Fibroblast of the conjunctiva (primary cell): ENCODE results near the gene HAUS2.
"Not testable (repeated sequence)": the region's sequence is repeated elsewhere in the genome, so short reads cannot be mapped to it uniquely, and the experiment has no call there.

Experiments used
- DNase-seq: peaks from one replicate; pipeline ENCODE4 v3.0.0-alpha.2; 2010; ENCODE audit warnings: low read depth

HAUS2 gene

DNA sequence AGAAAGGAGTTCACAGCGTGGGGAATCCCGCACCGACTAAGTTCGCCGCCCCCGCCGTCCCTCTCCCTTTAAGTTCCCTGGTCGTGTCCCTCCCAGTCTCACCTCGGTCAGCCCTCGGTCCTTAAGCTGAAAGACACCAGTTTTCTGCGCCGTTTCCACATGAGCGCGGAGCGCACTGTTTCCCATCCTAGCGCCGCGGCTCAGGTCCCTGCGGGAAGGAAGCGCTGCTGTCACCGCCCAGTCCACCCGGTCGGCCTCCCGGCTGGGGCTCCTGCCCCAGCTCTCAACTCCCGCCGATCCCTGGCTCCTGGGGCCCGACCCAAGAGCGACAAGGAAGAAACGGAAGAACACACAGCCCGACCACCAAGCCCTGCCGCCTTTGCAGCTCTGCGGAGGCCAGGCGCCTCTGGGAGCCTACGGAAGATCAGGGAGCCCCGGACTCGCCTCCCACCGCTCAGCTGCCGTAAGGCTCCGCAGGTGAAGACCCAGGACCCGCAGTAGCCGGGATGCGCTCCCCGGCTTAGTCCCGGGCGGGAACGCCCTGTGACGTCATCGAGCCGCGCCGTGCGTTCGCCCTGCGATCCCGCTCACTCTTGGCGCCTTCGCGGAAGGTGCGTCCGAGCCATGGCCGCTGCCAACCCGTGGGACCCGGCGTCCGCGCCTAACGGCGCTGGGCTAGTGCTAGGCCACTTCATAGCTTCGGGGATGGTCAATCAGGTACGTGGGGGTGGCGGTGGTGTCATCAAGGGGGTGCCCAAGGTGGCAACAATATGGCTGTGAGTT, at the start of gene HAUS2, which contains the start of gene LRRC57:
TSS of gene HAUS2 (plus strand) at position 590 of the 783 bp plus-strand sequence. CDS start at position 625, 35 bp downstream.
TSS of gene LRRC57 (minus strand) at position 545 of the 783 bp plus-strand sequence. CDS start at position 186, 359 bp downstream.
- DNase-seq: peak; percentile 50

DNA sequence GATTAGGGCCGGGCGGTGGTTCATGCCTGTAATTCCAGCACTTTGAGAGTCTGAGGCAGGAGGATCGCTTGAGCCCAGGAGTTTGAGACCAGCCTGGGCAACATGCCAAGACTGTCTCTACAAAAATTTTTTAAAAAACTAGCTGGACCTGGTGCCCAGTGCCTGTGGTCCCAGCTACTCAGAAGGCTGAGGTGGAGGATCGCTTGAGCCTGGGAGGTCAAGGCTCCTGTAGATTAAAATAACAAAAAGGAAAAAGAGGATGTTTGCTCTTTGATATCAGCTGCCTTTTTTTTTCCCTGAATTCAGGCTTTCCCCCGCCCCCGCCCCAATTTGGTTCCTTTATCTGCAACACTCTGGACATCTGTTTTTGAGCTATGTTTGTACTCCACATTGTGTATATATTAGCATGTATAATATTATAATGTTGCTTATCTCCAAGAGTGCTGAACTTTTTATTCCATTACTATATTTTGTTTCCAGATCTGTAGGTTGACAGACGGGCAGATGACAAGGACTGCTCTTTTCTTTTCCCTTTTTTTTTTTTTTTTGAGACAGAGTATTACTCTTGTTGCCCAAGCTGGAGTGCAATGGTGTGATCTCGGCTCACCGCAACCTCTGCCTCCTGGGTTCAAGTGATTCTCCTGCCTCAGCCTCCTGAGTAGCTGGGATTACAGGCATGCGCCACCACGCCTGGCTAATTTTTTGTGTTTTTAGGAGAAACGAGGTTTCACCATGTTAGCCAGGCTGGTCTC, 48.6 kb upstream of the HAUS2 start:
- no peak for DNase-seq

DNA sequence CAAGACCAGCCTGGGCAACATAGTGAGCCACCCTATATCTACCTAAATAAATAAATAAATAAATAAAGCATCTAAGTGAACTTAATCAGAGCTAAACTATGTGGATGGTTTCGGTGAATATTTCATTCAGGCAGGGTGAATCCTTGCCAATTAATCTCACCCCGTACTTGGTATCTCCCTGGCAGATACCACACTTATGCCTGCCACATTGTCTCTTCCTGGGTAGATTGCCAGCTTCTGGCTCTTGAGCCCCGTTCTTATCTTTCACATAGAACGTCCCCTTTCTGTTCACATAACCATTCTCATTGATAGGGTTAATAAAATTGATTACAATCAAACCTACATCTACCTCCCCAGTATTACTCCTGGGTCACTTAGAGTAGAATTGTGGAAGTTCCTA, 46.2 kb upstream of the HAUS2 start:
- no peak for DNase-seq

DNA sequence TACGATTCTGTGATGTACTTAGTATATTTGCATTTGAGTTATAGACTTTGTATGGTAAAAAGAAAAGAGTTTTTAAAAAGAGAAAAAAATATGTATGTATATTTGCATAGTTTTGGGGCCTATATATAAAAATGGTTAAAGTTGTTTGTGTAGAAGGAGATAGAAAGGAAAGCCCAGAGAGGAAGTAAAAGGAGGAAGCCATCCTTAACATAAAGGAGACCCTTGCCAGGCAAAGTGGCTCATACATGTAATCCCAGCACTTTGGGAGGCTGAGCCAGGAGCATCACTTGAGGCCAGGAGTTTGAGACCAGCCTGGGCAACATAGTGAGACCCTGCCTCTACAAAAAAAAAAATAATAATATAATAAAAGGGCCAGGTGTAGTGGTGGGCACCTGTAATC, 44.8 kb upstream of the HAUS2 start:
- no peak for DNase-seq

DNA sequence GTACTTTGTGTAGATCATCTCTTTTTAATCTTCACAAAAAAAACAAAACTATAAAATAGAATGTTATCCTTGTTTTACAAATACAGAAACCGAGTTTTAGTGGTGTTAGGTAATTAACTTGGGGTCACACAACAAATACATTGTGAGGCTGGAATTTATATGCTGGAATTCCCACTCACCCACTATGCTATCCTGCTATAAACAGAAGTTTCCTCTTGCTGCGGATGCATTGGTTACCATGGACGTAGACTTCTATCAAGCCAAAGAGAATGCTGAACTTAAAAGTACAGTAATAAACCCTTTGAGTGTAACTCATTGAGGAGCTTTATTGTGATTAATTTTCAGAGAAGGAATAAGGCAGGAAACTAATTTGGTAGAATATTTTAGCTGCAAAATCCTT, 44.0 kb upstream of the HAUS2 start:
- no peak for DNase-seq

DNA sequence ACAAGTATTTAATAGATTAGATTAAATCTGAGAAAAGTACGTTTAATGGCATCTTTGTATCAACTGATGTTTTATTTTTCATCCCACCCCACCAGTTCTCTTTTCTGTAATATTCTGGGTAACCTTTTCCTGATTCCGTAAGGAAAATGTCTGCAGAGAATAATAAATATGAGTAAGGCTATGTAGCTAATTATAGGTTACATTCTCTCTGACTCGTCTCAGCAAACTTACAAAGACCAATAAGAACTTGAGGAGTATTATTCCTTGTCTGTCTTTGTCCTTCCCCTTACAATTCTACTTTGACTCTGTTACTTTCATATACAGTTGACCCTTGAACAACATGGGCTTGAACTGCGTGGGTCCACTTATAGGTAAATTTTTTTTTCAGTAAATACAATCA, 41.1 kb upstream of the HAUS2 start:
- DNase-seq: no peak

DNA sequence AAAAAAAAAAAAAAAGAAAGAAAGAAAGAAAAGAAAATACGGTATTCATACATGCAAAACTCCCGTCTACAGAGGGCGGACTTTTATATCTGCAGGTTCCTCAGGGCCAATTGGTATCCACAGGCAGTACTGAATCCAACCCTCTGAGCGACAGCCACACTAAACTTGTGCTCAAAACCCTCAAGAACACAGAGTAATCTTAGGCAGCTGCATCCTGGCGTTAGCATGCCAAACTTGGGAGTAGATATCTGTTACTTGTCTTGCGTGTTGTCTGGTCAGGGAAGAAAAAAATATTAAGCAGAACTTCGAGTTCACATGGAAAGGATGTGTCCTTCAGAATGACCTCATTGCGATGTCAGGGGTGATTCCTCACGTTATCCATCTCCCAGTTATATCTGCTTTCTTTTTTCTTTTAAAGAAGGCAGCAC, 40.4 kb upstream of the HAUS2 start:
- DNase-seq: no peak

DNA sequence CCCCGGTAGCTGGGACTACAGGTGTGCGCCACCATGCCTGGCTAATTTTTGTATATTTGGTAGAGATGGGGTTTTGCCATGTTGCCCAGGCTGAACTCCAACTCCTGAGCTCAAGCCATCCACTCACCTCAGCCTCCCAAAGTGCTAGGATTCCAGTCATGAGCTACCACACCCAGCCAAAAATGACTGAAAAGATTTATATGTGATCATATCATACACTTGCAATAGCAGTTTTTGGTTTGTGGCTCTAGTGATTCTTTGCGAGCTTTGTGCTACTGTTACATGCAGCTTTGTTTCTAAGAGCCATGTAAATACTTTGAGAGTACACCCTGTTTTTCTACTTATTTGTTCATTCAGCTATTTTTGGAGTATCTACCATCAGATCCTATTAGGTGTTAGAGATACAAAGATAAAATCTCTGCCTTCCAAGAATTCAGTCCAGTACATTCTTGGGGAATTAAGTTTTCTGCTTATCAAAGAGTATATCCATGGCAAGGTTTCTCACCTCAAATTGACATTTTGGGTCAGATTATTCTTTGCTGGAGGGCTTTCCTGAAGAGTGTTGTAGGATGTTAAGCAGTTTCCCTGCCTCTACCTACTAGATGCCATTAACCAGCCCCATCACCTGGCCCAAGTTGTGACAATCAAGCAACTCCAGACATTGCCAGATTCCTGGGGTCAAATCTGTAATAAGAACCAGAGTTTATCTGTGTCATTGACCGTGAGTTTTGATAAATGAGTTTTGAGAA, 38.2 kb upstream of the HAUS2 start:
- DNase-seq: no peak

DNA sequence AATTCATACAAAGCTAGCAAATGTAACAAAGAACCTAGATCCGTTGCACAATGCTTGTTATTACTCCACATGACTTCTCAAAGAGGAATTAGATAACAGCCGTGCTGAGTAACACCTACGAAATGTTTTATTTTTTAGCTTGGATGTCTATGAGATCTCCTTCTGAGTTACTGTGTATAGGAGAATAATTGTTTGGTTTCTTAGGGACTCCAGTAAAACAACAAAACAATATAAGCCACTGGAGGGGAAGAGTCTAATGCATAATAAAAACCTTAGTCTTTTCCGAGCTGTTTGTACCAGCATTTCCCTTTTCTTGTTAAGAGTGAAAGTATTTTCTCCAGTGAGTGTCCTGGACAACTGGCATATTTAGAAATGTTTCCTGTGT, 37.6 kb upstream of the HAUS2 start:
- no peak for DNase-seq

DNA sequence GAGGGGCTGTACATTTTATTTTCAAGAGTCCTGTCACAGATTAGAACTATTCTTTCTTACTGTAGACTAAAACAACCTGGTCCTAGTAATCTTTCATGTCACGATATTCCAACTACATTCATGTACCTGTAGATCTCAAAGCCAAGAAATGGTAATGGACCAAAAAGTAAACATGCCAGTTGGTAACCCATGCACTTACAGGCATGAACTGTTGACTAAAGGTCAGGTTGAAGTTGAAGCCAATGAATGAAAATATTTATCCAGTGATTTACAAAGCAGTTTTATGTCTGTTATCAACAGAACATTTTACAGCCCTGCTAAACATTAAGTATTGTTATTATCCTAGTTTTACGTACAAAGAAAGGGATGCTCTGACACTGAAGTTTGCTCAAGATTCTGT, 25.3 kb upstream of the HAUS2 start:
- DNase-seq: no peak

DNA sequence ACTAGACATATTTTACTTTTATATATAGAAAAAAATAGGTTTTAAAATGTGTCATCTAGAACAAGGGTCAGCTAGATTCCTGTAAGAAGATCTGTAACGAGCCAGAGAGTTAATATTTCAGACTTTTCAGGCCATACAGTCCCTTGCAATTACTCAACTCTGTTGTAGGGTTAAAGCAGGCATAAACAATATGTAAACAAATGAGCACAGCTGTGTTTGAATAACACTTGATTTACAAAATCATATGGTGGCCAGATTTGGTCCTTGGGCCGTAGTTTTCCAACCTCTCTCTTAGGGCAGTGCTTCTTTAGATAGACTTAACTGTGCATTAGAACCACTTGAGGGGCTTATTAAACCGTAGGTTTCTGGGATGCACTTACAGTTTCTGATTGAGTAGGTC, 19.7 kb upstream of the HAUS2 start:
- no peak for DNase-seq

DNA sequence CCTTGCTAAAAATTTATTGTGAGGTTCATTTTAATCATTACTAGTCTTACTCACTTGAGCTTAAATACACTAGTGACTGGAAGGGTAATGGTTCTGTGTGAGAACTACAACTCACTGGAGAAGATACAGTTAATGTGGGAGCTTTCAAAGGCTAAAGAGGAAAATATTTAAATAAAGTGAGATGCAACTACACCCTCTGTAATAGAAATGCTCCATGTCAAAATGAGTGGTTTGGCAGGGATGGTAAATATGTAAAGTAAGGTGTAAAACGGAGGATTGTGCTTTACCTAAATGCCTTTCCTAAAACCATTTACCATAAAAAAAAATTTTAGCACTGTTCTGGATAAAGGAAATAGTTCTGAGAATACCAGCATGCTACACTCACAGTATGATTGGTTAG, 15.4 kb upstream of the HAUS2 start:
- no peak for DNase-seq

DNA sequence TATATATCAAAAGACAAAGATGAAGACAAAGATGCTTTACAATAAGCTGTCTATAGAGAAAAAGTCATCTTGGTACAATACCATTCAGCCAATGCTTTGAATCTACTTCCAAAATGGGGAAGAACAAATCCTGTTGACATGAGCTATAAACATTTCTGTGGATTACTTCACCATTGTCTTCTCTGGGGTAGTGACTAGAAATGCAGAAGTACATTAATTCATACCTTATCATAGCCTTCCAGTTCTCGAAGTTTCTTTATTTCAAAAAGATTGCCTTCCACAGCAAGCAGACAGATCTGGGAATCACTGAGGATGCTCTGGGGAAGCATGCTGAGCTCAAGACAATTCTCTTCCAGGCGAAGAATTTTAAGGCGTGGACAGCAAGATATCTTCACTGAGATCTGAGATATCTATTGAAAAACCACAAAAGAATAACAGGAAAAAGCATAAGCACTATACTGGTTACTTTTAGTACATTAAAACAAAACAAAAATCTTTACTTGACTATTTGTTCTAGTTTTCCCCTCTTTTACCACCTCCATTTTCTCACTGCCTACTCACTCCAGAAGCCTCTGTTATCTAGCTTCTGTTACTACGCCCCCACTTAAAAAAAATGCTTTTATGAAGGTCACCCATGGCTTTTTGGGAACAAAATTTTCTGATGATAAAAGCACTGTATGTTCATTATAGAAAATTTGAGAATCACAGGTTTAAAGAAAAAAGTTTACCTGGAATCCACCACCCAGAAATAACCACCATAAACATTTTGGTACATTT, 3.6 kb upstream of the HAUS2 start:
- no peak for DNase-seq

DNA sequence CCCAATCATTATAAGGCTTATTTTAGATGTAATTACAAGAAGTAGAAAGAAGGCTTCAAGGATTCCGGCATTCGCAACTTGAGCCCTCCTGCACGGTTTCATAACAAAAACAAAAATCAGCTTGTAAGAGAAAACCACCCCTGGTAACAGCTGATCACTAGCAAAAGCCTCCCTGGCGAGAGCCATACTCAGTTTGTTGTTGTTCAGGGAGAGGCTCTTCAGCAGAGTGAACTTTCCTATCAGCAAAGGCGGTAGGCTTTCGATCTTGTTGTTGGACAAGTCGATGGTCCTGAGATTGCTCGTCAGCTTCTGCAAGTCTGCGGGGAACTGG, 755 bp upstream of the HAUS2 start:
- DNase-seq: no peak

DNA sequence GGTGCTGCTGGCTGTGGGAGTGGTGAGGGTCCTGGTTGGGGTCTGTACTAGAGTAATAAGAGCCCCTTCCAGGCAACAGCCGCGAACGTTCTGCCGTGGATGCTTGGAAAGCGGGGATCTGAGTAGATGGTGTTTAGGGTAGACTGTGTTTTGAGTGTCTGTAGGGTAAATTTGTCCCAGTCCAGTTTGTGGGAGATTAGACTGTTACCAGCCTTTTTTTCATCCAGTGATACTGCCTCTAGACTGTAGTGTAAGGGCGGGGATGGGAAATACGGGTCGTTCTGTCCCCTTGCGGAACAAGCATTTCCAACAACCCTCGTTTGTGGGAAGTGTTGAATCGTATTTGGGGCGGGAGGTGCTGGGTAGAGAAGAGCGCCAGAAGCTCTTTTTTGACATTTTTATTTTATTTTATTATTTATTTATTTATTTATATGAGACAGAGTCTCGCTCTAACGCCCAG, 424 bp downstream of the HAUS2 start:
- DNase-seq: peak; percentile 12

DNA sequence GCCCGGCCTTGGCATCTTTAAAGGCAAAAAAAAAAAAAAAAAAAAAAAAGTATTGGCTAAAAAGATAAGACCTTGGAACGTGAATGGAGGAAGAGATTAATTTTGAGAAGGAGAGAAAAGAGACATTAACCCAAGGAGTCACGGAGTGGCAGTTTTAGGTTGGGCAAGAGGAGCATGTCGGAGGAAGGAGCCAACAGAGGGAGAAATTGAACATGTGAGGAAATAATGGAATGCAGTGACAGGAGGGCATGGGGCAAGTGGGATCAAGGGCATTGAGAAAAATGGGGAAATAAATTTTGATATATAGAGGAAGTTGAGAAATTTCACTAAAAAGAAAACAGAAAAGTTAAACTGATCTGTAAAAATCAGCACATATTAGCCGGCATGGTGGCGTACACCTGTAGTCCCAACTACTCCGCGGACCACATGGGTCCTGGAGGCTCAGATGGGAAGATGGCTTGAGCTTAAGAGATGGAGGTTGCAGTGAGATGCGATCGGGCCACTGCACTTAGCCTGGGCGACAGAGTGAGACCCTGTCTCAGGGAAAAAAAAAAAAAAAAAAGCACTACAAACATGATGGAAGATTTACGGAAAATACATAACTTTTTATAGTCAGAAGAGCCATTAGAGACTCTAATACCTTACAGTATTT, 1.2 kb downstream of the HAUS2 start:
- no peak for DNase-seq

DNA sequence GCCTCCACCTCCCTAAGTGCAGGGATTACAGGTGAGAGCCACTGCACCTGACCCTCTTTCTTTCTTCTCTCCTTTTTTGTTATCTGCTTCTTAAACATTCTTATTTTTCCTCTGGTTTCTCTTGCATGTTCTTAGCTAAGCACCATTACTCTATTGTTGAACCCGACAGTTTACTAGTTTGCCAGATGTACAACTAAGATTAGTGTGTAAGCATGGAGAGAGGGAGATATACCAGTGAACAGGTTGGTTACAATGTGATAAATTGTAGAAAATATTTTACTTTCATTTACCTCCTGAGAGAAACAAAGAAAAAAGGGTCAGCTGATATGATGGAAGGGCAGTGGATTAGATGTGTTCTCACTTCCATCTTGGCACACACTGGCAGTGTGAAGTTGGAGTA, 4.9 kb downstream of the HAUS2 start:
- DNase-seq: no peak

DNA sequence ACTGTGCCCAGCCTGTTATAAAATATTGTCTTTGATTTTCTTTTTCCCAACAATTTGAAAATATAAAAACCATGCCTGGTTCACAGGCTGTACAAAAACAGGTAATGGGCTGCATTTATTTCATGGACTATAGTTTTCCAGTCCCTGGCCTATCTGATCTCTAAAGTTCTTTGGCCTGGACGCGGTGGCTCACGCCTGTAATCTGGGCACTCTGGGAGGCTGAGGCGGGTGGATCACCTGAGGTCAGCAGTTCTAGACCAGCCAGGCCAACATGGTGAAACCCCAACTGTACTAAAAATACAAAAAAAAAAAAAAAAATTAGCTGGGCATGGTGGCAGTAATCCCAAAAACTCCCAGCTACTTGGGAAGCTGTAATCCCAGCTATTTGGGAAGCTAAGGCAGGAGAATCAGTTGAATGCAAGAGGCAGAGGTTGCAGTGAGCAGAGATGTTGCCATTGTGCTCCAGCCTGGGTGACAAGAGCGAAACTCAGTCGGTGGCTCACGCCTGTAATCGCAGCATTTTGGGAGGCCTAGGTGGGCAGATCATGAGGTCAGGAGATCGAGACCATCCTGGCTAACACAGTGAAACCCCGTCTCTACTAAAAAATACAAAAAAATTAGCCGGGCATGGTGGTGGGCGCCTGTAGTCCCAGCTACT, 8.0 kb downstream of the HAUS2 start:
- DNase-seq: not testable (repeated sequence)

DNA sequence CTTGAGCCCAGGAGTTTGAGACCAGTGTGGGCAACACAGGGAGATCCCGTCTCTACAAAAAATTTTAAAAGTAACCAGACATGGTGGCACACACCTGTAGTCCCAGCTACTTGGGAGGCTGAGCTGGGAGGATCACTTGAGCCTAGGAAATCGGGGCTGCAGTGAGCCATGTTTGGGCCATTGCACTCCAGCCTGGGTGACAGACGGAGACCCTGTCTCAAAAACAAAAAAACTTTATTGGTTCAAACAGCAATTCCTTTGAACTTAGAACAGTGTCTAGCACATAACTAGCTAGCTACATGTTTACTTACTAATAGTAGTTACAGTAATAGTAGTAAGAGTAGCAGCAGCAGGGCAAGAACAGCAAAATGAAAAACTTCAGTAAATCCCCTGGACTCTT, 10.1 kb downstream of the HAUS2 start:
- DNase-seq: no peak

DNA sequence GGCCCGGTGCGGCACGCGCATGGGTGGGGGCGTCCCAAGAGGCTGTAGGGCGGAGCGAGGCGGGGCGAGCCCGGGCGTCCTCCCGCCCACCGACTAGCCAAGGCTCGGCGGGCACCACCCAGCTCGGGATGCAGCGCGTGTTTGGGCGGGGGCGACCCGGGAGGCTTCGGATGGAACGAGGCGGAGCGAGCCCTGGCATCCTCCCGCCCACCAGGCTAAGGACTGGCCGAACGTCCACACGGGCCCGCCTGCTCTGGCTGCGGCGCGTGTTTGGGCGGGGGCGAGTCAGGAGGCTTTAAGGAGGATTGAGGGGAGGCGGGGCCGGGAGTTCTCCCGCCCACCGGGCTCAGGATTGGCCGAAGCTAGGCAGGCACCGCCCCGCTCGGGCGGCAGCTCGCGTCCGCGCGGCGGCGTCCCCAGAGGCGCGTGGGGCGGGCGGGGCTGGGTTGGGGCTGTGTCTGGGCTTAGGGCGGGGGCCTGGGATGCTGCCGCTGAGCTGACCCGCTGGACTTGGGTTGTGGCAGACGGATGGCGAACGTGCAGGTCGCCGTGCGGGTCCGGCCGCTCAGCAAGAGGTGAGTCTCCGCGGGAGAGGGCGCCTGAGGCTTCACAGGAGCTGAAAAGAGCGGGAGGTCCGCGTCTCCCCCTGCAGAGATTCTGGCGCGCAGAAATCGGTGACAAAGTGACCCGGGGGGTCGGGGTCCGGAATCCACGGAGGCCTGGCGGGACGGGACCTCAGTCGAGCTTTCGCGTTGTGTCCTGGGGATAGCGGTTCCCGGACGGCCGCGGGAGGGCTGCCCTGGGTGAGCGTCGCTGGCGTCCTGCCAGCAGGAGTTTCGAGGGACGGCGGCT, 26.8 kb downstream of the HAUS2 start, which contains the start of gene STARD9:
TSS of gene STARD9 (plus strand) at position 419 of the 852 bp plus-strand sequence. CDS start at position 529, 110 bp downstream.
- peak; percentile 98 for DNase-seq
